ENCODE results near the gene DHRS3. TPM values are rescaled to one million over a fixed set of nuclear protein-coding genes. Genes with fewer than 3 reads are reported as not detected.

The DHRS3 gene
- total and polyA plus RNA-seq, 2 of the 13 experiments (the other 11 are each of a cell fraction or from before 2014, with no cell fraction given) = 48.5 to 90.5 TPM

- no peak for TF ChIP-seq MLXIP (CRISPR knock-in tag; IDR thresholded peaks at IDR 0.05; ENCODE audit: borderline replicate concordance)
- TF ChIP-seq ZNF281 (CRISPR knock-in tag; IDR thresholded peaks at IDR 0.05; ENCODE audit: borderline replicate concordance) = peak; percentile 31; the same call in 1 of the 2 replicates
- peak; percentile 27; the same call in 1 of the 2 replicates for TF ChIP-seq FOSL1 (CRISPR knock-in tag; IDR thresholded peaks at IDR 0.05; ENCODE audit: borderline replicate concordance)
- peak; percentile 29; the same call in 1 of the 2 replicates for TF ChIP-seq ZC3H13 (CRISPR knock-in tag; IDR thresholded peaks at IDR 0.05)
- TF ChIP-seq MEF2D (CRISPR knock-in tag; IDR thresholded peaks at IDR 0.05) = peak; percentile 53; the same call in 1 of the 2 replicates
- TF ChIP-seq SP5 (CRISPR knock-in tag; IDR thresholded peaks at IDR 0.05; ENCODE audit: borderline replicate concordance, low read depth) = peak; percentile 59; the same call in 1 of the 2 replicates
- TF ChIP-seq ATF4 (CRISPR knock-in tag; IDR thresholded peaks at IDR 0.05) = peak in 1 of 2 experiments; percentile 63; a peak in 1 of 4 replicates
- TF ChIP-seq NONO (IDR thresholded peaks at IDR 0.05) = no peak
- peak; percentile 69; the same call in 1 of the 2 replicates for TF ChIP-seq NONO (CRISPR knock-in tag; conservative IDR thresholded peaks at IDR 0.05)
- TF ChIP-seq, protein P1, sequence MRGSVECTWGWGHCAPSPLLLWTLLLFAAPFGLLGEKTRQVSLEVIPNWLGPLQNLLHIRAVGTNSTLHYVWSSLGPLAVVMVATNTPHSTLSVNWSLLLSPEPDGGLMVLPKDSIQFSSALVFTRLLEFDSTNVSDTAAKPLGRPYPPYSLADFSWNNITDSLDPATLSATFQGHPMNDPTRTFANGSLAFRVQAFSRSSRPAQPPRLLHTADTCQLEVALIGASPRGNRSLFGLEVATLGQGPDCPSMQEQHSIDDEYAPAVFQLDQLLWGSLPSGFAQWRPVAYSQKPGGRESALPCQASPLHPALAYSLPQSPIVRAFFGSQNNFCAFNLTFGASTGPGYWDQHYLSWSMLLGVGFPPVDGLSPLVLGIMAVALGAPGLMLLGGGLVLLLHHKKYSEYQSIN (CRISPR knock-in tag; IDR thresholded peaks at IDR 0.05; ENCODE audit: borderline replicate concordance) = no peak
- TF ChIP-seq, protein P2, sequence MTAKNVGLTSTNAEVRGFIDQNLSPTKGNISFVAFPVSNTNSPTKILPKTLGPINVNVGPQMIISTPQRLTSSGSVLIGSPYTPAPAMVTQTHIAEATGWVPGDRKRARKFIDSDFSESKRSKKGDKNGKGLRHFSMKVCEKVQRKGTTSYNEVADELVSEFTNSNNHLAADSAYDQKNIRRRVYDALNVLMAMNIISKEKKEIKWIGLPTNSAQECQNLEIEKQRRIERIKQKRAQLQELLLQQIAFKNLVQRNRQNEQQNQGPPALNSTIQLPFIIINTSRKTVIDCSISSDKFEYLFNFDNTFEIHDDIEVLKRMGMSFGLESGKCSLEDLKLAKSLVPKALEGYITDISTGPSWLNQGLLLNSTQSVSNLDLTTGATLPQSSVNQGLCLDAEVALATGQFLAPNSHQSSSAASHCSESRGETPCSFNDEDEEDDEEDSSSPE (CRISPR knock-in tag; IDR thresholded peaks at IDR 0.05) = 0 out of 2 replicates have a peak, but pooled peaks have one; percentile 16
- TF ChIP-seq ZNF589 (CRISPR knock-in tag; conservative IDR thresholded peaks at IDR 0.05) = no peak
- peak; percentile 85 for TF ChIP-seq RARA (CRISPR knock-in tag; IDR thresholded peaks at IDR 0.05)
- TF ChIP-seq FOXJ3 (CRISPR knock-in tag; IDR thresholded peaks at IDR 0.05; ENCODE audit: borderline replicate concordance) = peak; percentile 66; the same call in 1 of the 2 replicates
- TF ChIP-seq, protein P3, sequence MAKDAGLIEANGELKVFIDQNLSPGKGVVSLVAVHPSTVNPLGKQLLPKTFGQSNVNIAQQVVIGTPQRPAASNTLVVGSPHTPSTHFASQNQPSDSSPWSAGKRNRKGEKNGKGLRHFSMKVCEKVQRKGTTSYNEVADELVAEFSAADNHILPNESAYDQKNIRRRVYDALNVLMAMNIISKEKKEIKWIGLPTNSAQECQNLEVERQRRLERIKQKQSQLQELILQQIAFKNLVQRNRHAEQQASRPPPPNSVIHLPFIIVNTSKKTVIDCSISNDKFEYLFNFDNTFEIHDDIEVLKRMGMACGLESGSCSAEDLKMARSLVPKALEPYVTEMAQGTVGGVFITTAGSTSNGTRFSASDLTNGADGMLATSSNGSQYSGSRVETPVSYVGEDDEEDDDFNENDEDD (CRISPR knock-in tag; IDR thresholded peaks at IDR 0.05; ENCODE audit: borderline replicate concordance) = no peak
- no peak for TF ChIP-seq ZNF660 (CRISPR knock-in tag; IDR thresholded peaks at IDR 0.05; ENCODE audit: borderline replicate concordance, low read depth)
- no peak for TF ChIP-seq ZBTB7A (CRISPR knock-in tag; IDR thresholded peaks at IDR 0.05)
- TF ChIP-seq CEBPG (CRISPR knock-in tag; IDR thresholded peaks at IDR 0.05) = peak; percentile 85
Measured at GRCh38 chr1:12614402-12615158, 3.4 kb downstream of the DHRS3 start (continued).
